TTC549 (cell line): ENCODE results near the gene REST.
"Not testable (repeated sequence)": the region's sequence is repeated elsewhere in the genome, so short reads cannot be mapped to it uniquely, and the experiment has no call there.

Experiments
- FAIRE-seq: peaks from 2 replicates; lab custom pipeline; 2012; peaks lifted over from hg19 to GRCh38; lab: Jason Lieb, UNC

The REST gene

GRCh38 chr4:56910172-56910967, 2.7 kb downstream of the REST start:
- FAIRE-seq, result no peak

DNA sequence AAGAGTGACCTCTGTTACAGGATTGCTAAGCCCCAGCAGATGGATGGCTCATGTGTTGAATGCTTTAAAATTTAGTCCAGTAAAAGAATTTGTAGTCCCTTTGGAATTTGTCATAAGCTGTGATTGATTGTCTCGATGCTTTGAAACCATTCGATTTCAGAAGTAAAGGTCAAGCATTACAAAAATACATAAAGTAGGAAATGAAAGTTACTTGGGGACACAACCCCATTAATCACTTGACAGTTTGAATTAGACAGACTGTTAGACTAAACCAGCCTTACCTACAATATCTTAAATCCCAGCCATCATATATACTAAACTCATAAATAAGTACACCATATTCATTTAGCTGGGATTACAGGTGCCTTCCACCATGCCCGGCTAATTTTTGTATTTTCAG, 6.6 kb downstream of the REST start:
- no peak for FAIRE-seq

GRCh38 chr4:56914977-56915376, 7.3 kb downstream of the REST start:
- FAIRE-seq, result not testable (repeated sequence)

GRCh38 chr4:56927196-56927595, 19.5 kb downstream of the REST start:
- FAIRE-seq, result no peak

DNA sequence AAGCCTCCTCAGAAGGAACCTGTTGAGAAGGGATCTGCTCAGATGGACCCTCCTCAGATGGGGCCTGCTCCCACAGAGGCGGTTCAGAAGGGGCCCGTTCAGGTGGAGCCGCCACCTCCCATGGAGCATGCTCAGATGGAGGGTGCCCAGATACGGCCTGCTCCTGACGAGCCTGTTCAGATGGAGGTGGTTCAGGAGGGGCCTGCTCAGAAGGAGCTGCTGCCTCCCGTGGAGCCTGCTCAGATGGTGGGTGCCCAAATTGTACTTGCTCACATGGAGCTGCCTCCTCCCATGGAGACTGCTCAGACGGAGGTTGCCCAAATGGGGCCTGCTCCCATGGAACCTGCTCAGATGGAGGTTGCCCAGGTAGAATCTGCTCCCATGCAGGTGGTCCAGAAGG, 22.9 kb downstream of the REST start:
- no peak for FAIRE-seq

DNA sequence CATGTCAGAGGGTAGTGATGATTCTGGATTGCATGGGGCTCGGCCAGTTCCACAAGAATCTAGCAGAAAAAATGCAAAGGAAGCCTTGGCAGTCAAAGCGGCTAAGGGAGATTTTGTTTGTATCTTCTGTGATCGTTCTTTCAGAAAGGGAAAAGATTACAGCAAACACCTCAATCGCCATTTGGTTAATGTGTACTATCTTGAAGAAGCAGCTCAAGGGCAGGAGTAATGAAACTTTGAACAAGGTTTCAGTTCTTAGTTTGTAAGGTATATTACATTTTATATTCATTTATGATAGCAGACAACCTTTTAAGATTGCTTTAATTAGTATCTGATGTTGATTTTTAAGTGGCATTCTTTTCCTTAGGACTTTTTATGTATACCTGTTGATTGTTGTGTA, 24.2 kb downstream of the REST start:
- FAIRE-seq, result no peak

GRCh38 chr4:56937262-56937661, 29.6 kb downstream of the REST start:
- no peak for FAIRE-seq

DNA sequence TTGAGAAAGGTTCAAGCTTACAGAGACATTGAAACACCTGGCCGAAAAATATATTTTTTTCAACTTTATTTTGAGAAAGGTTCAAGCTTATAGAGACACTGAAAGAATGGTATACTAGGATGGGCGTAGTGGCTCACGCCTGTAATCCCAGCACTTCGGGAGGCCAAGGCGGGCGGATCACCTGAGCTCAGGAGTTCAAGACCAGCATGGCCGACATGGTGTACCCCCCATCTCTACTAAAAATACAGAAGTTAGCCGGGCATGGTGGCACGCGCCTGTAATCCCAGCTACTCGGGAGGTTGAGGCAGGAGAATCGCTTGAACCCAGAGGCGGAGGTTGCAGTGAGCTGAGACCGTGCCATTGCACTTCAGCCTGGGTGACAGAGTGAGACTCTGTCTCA, 32.1 kb downstream of the REST start:
- not testable (repeated sequence) for FAIRE-seq

DNA sequence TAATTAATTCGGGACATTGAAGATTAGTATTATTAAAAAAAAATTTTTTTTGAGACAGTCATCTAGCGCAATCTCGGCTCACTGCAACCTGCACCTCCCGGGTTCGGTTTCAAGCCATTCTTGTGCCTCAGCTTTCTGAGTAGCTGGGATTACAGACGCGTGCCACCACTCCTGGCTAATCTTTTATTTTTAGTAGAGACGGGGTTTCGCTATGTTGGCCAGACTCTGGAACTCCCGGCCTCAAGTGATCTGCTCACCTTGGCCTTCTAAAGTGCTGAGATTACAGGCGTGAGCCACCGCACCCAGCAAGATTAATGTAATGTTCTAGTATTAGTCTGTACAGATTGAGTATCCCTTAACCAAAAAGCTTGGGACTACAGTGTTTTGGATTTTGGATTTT, 32.7 kb downstream of the REST start:
- FAIRE-seq, result no peak

GRCh38 chr4:56940971-56941370, 33.3 kb downstream of the REST start:
- FAIRE-seq, result no peak

GRCh38 chr4:56941403-56941802, 33.7 kb downstream of the REST start:
- FAIRE-seq, result no peak

DNA sequence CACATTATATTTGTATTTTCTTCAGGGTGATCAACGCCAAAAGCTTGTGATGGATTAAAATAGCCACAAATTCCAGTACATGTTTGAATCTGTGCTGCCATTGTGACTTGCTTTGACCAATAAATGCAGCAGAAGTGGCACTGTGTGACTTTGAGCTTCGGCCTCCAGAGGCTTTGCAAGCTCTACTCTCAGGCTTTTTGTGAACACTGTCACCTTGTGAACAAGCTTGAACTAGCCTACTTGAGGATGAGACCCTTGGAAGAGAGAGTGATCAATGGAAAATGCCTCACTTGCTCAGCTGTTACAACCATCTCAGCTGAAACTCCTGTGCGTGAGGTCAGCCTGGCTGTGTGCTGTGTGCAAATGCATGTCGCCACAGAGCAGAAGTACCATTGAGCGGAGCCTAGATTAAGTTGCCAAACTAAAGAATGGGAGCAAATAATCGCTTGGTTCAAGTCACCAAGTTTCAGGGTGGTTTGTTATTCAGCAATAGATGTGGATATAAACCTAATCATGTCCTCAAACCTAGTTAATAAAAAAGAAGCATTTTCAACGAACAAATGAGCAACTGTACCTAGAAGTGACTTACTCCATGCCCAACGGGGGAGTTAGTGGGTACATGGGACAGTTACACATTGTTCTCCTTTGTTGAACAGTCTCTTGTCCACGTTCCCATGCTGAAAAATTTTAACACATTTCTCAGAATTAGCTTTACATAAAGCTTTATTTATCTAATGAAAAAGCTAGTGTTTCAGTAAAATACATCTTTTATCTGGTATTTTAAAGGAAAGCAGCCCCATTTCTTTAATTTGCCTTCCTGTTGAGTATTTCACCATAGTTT, 46.2 kb downstream of the REST start:
- no peak for FAIRE-seq

DNA sequence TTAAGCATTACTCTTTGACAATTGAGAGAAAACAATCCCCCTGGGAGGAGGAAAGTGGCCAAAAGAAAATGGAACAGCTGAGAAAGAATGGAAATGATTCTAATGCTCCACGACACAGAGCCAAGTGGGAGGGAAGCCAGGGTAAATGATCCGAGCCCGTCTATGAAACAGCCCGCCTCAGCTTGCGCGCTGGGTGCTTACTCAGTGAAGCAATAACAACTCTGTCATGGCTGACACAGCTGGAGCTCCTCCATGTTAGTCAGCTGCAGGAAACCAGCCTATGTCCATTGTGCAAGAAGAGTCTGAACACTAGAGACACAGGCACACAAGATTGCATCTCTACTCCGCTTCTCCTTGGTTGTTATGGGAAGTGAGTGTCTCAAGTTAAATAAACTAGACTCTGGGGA, 50.4 kb downstream of the REST start:
- FAIRE-seq, result peak; percentile 39

- no peak for FAIRE-seq
Measured at GRCh38 chr4:56959100-56959499, 51.4 kb downstream of the REST start.

- no peak for FAIRE-seq
Measured at GRCh38 chr4:56961107-56961500, 53.4 kb downstream of the REST start.

DNA sequence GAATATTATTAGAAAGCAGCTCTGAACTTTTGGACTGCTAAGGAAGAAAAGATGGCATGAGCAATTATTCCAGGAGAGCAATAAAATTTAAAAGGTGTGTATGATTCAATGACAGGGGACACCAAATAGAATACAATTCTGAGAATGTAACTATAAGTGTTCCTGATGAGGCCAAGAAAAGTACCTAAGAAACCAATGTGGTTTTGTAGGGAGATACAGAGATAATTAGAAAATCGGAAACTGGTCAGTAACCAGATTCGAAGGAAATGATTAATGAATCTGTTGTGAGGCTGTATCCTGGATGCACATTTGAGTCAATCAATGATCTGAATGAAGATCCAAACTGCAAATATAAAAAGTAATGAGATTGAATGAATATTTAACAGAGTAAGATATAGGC, 63.7 kb downstream of the REST start:
- FAIRE-seq, result no peak

DNA sequence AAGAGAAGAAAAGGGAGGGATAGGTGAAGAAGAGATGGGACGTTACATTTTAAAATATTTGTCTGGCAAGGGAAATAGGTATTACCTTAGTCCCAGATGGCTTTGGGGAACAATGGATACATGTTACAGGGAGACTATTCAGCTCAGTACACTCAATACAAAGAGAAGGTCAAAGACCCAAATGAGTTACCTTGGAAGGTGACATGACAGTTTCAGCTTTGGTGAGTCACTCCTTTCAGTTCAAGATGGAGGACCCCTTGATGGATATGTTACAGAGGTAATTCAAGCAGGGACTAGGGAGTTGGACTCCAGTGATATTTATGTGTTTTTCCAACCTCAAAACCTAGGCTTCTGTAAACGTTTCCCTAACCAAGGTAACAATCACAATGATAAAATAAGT, 64.7 kb downstream of the REST start:
- no peak for FAIRE-seq

- FAIRE-seq, result no peak
Measured at GRCh38 chr4:56972809-56973208, 65.1 kb downstream of the REST start.

- FAIRE-seq, result no peak
Measured at GRCh38 chr4:56973336-56973735, 65.6 kb downstream of the REST start.

DNA sequence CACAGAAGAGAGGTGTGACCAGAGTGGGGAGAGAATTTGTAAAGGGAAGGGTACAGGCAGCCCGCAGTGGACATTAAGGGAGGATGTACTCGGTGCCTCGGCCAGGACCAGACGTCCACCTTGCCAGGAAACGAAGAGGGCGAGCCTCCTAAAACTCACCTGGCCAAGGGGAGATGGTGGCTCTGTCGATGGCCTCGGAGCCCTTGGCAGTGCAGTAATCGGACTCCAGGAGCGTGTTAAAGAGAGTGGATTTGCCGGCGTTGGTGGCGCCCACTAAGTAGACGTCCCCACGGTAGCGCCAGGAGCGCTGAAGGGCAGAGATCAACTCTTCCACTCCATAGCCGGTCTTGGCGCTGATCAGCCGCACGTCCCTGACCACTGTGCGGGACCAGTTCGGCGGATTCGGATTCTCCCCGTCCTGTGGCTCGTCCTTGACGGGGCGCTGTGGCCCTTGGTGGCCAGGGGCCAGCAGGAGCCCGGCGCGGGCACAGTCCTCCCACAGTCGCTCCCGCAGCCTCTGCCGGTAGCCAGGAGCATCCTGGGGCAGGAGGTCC, 68.7 kb downstream of the REST start:
- no peak for FAIRE-seq

GRCh38 chr4:56976837-56977320, 69.2 kb downstream of the REST start:
- no peak for FAIRE-seq

- FAIRE-seq, result peak; percentile 92
Measured at GRCh38 chr4:56977321-56978012, 69.8 kb downstream of the REST start, which contains the start of gene NOA1. Gene NOA1 (minus strand): TSS chr4:56977606. CDS start chr4:56977585, 21 bp downstream.
